Fibroblast of pulmonary artery (primary cell): ENCODE data around the gene SLC38A11.
"Not testable (repeated sequence)": the region's sequence is repeated elsewhere in the genome, so short reads cannot be mapped to it uniquely, and the experiment has no call there.

ENCODE experiments used
- DNase-seq: peaks from one replicate; pipeline ENCODE4 v3.0.0-alpha.2; 2010; ENCODE audit warnings: low read depth
- H3K4me3 ChIP-seq: replicated peaks from 2 replicates; pipeline ENCODE4 v1.5.1; 2011; ENCODE audit warnings: low read depth, mild to moderate bottlenecking, control low read depth, low read length, moderate library complexity
- TF ChIP-seq, protein P1 (sequence below): IDR thresholded peaks from 2 replicates; pipeline ENCODE4 v1.5.1; 2011; ENCODE audit warnings: mild to moderate bottlenecking, control low read depth, low read length, inconsistent platforms; ENCODE audit errors: missing control alignments

The SLC38A11 gene

DNA sequence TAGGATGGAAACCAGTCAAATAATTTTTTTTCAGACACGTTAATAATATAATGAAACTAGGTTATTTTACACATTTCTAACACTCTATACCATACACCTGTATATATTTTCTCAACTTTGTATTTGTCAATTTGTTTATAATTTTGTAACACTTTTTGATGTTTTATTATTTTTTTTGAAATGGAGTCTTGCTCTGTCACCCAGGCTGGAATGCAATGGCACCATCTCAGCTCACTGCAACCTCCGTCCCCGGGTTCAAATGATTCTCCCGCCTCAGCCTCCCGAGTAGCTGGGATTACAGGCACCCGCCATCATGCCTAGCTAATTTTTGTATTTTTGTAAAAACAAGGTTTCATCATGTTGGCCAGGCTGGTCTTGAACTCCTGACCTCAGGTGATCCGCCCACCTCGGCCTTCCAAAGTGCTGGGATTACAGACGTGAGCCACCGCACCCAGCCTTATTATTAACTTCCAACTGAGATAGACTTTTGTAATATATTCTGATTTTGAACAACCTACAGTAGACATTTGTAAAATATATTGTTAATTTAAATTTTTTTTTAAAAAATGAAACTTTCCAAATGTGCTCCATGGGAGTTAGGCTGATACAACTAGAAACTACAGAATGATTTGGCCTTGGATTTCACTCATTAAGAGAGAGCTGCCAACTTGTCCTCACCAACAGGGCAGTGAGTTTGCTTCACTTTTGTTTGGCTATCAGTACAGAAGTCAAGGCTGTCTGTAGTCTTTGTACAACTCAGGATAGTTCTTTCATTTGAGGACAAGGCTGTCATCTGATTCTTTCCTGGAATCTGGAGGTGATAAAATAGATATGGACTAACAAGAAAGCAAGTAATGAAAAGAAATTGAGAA is 79.8 kb downstream of the SLC38A11 start:
- no peak overlapping the region for H3K4me3 ChIP-seq
- no peak for DNase-seq
- TF ChIP-seq, protein P1, sequence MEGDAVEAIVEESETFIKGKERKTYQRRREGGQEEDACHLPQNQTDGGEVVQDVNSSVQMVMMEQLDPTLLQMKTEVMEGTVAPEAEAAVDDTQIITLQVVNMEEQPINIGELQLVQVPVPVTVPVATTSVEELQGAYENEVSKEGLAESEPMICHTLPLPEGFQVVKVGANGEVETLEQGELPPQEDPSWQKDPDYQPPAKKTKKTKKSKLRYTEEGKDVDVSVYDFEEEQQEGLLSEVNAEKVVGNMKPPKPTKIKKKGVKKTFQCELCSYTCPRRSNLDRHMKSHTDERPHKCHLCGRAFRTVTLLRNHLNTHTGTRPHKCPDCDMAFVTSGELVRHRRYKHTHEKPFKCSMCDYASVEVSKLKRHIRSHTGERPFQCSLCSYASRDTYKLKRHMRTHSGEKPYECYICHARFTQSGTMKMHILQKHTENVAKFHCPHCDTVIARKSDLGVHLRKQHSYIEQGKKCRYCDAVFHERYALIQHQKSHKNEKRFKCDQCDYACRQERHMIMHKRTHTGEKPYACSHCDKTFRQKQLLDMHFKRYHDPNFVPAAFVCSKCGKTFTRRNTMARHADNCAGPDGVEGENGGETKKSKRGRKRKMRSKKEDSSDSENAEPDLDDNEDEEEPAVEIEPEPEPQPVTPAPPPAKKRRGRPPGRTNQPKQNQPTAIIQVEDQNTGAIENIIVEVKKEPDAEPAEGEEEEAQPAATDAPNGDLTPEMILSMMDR, result no peak

DNA sequence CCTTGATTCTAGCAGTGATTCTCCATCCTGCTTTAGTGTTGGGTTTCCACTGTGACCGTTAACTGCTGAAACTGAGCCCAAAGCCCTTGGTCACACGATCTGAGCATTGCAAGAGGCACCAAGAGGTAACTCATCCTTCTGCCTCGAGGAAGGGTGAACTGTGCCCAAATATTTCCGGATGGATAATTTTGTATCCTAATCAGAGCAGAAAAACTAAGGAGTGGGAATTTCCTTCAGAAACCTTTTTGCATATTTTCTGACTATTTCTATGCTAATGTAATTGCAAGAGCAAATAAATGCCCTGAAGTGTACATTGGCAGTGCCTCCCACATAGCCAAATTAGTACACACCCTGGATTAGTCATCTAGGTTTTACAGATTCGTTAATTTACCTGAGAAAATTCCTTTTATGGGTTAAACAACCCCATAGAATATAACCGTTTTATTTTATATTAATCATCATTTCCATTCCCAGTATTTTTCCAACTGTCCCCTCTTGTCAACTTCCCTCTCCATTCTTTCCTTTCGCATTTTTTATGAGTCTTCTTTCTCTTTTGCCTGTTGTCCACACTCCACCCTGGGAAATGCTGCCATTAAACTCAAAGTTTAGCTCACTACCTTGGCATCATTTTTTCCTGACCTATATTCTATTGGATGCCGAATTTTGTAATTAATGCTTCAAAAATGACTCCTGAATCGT is 82.0 kb downstream of the SLC38A11 start:
- TF ChIP-seq, protein P1, result no peak
- H3K4me3 ChIP-seq, result no peak overlapping the region
- no peak for DNase-seq

DNA sequence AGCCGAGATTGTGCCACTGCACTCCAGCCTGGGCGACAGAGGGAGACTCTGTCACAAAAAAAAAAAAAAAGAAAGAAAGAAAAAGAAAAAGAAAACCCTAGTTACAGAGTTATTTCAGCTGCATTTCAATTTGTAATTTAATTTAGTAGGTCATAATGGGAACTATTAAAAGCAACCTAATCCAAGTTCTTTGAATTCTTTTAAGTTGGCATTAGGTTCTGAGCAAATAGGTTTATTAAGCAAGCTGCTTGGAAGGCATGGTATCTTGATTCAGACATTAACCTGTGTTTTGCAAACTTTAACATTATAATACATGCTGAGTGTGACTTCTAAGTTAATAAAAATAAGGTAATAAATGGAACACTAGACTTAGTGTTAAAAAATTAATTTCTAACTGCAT is 83.9 kb downstream of the SLC38A11 start:
- DNase-seq, result no peak
- TF ChIP-seq, protein P1, result no peak
- H3K4me3 ChIP-seq, result no peak overlapping the region

DNA sequence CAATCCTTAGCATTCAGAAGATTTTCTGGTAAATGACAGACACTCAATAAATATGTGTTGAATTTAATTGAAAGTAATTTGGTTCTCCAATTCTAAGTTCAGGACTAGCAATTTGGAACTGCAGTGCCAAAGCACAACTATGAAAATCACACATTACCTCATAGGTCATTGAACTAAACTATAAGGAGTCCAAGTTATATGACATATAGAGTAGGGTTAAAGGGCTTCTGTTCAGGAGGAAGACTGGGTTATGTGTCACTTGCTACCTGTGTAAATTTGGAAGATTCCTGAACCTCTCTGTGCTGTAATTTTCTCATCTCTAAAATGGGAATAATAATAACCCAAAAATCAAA is 85.9 kb downstream of the SLC38A11 start:
- DNase-seq, result no peak
- TF ChIP-seq, protein P1, result no peak

DNA sequence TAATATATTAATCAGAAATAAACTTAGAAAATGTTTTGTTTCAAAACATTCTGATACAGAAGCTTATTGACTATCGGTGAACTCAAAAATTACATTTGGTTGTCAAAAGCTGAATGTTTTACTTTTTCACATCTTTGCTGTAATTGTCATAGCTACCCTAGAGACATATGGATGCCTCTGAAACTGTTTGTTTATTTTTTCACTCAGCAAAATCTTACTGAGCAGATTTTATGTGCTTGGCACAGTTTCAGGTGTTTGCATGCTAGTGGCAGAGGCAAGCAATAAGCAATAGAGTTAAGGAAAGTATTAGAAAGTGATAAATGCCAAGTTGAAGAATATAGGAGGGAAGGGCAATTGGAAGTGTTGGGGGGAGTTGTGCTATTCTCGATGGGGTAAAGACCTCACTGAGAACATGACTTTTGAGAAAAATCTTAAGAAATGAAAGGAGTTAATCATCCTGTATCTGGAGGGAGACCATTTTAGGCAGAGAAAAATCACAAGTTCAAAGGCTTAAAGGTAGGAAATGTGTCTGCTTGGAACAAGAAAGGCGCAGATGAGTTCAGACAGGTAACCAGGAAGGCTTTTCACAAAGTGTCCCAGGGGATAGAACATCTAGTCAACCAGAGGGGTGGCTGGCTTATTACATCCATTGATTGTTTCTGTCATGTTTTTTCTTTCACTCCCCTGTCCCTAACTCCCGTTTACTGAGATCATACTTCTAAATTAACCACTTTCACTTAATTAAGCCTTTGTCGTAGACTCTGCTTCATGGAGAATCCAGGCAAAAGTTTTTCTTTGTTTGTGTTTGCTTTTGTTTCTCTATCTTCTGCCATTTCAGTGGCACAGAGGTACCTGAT is 86.5 kb downstream of the SLC38A11 start:
- TF ChIP-seq, protein P1, result no peak
- no peak for DNase-seq
- H3K4me3 ChIP-seq, result no peak overlapping the region

More for the DNA sequence above, 85.9 kb downstream of the SLC38A11 start:
- H3K4me3 ChIP-seq, result no peak overlapping the region

DNA sequence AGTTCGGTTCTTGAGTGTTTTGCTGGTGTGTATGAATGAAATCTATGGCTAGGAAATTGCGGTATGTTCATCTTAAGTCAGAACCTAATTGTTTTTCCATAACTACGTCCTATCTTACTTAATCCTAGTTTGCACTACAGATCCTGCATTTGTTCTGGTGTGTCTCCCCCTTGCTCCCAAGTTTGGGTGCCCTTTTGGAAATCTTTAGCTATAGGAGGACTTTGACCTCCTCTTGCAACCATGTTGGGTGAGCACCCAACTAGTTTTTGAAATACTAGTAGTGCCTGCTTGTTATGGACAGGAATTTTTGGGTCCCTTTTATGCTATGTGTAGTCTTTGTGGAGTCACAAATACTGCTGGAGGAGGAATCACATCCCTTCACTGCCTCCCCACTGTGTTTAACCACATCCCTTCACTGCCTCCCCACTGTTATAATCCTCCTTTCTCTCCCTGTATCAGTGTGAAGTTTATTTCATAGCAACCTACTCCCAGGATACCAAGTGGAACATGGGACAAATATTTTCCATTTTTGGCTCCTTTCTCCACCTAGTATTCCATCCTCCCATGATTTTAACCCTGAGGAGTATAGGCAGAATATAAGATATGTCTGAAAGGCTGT is 87.4 kb downstream of the SLC38A11 start:
- TF ChIP-seq, protein P1, result no peak
- no peak overlapping the region for H3K4me3 ChIP-seq
- DNase-seq, result no peak

DNA sequence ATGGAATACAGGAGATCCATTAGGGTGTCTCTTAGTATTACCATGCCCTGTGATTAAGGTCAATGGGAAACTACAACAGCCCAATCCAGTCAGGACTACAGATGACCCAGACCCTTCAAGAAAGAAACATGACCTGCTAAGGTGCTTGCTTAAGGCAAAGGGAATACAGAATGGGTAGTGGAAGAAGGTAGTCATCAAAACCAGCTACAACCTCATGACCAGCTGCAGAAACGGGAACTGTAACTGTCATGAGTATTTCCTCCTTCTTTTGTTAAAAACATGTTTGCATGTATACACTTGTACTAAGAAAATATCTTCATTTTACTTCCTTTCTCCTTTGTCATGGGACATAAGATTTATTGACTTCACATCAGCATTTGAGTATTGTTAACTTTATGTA is 88.9 kb downstream of the SLC38A11 start:
- not testable (repeated sequence) for DNase-seq, H3K4me3 ChIP-seq
